Measurements from ENCODE around the gene INSYN2A.

Gene INSYN2A

GRCh38 chr10:127149501-127150081, 46.8 kb downstream of the INSYN2A start:
- Histone ChIP-seq H3K27me3 (ENCODE audit: insufficient read depth, poor library complexity, severe bottlenecking) (peaks cover 4% of the 10 kb centered on the region), H3K27ac (replicated peaks) (no peak overlapping the region), H3K4me3 (replicated peaks; ENCODE audit: insufficient read depth, low read length) (no peak overlapping the region)
- TF ChIP-seq GABPA (IDR thresholded peaks at IDR 0.05; ENCODE audit: low read depth) (no peak), SPI1 (IDR thresholded peaks at IDR 0.05; ENCODE audit: borderline replicate concordance, low read depth) (no peak), CTCF (IDR thresholded peaks at IDR 0.05; ENCODE audit: insufficient read depth, low read length) (no peak), REST (IDR thresholded peaks at IDR 0.05; ENCODE audit: insufficient replicate concordance, low read depth) (no peak), POLR2AphosphoS5 (IDR thresholded peaks at IDR 0.05; ENCODE audit: low read depth) (no peak)
- DNase-seq (ENCODE audit: low read depth in 1 of 2, low spot score in 1 of 2), result no peak

GRCh38 chr10:127148933-127149220, 47.5 kb downstream of the INSYN2A start:
- no peak for DNase-seq (ENCODE audit: low read depth in 1 of 2, low spot score in 1 of 2)
- H3K4me3 ChIP-seq (replicated peaks; ENCODE audit: insufficient read depth, low read length), result no peak overlapping the region
- H3K27me3 ChIP-seq (ENCODE audit: insufficient read depth, poor library complexity, severe bottlenecking), result peaks cover 7% of the 10 kb centered on the region
- H3K27ac ChIP-seq (replicated peaks), result no peak overlapping the region
- no peak for TF ChIP-seq POLR2AphosphoS5 (IDR thresholded peaks at IDR 0.05; ENCODE audit: low read depth)
- TF ChIP-seq SPI1 (IDR thresholded peaks at IDR 0.05; ENCODE audit: borderline replicate concordance, low read depth), result no peak
- no peak for TF ChIP-seq REST (IDR thresholded peaks at IDR 0.05; ENCODE audit: insufficient replicate concordance, low read depth)
- TF ChIP-seq CTCF (IDR thresholded peaks at IDR 0.05; ENCODE audit: insufficient read depth, low read length), result no peak
- TF ChIP-seq GABPA (IDR thresholded peaks at IDR 0.05; ENCODE audit: low read depth), result no peak

GRCh38 chr10:127148066-127148932, 48.1 kb downstream of the INSYN2A start:
- no peak for DNase-seq (ENCODE audit: low read depth in 1 of 2, low spot score in 1 of 2)
- Histone ChIP-seq H3K27me3 (ENCODE audit: insufficient read depth, poor library complexity, severe bottlenecking) (peaks cover 7% of the 10 kb centered on the region), H3K4me3 (replicated peaks; ENCODE audit: insufficient read depth, low read length) (no peak overlapping the region), H3K27ac (replicated peaks) (no peak overlapping the region)
- TF ChIP-seq SPI1 (IDR thresholded peaks at IDR 0.05; ENCODE audit: borderline replicate concordance, low read depth), result no peak
- no peak for TF ChIP-seq GABPA (IDR thresholded peaks at IDR 0.05; ENCODE audit: low read depth)
- TF ChIP-seq CTCF (IDR thresholded peaks at IDR 0.05; ENCODE audit: insufficient read depth, low read length), result no peak
- no peak for TF ChIP-seq REST (IDR thresholded peaks at IDR 0.05; ENCODE audit: insufficient replicate concordance, low read depth)
- no peak for TF ChIP-seq POLR2AphosphoS5 (IDR thresholded peaks at IDR 0.05; ENCODE audit: low read depth)
